ENCODE measurements around the gene IRS1. TPM values are rescaled to one million over a fixed set of nuclear protein-coding genes. Genes with fewer than 3 reads are reported as not detected.

IRS1 gene
- polyA plus RNA-seq, 2 of the 4 experiments (the other 2 are of a cell fraction) = 10.4 to 13.9 TPM

DNA sequence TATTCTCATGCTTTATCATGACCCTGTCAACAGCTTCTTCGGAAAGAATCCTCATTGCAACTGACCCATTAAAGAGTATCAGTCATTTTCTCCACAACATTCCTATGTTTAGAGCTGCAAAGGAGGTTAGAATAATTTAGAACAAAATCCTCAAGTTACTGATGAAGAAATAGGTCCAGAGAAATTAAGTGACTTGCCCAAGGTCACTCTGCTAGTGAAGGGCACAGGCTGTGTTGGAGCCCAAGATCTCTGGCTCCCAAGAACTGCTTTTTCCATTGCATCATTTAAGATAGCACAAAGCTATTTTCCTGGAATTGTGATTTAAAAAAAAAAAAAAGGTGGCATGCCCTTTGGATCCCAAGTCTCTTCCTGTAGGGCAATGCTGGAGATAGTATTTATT lies 9.6 kb downstream of the IRS1 start:
- 95% methylated on average over 1 of the region's 1 CpG for WGBS (ENCODE audit: missing lambda C conversion rate)
- no peak for TF ChIP-seq HDAC2 (IDR thresholded peaks at IDR 0.05)
- peak; percentile 44; the same call in 1 of the 2 replicates for TF ChIP-seq REST (IDR thresholded peaks at IDR 0.05)
- TF ChIP-seq SMC3 (IDR thresholded peaks at IDR 0.05) = no peak
- Histone ChIP-seq H3K4me1 (peaks cover 42% of the 10 kb centered on the region), H3K4me3 (no peak overlapping the region), H3K9me3 (no peaks in the 10 kb centered on the region), H3K4me2 (peak overlapping the region; percentile 96; the same call in 2 of the 3 replicates), H3K27ac (peak overlapping the region in 1 of 2 experiments; percentile 29; a peak in 2 of 6 replicates)
- POLR2A ChIA-PET = interaction anchor here (0.8 to 0.9 kb wide), 2 partner anchors 11 to 312 kb away, joined by 4 read pairs; no protein-coding TSS in a partner anchor
- CTCF ChIA-PET = interaction anchor here (0.6 to 1.2 kb wide), 2 partner anchors 9 to 1239 kb away, joined by 3 read pairs; no protein-coding TSS in a partner anchor
- no peak for ATAC-seq
- FAIRE-seq = no peak
- no peak for DNase-seq (ENCODE audit: low read depth in 1 of 2, low spot score in 1 of 2)

DNA sequence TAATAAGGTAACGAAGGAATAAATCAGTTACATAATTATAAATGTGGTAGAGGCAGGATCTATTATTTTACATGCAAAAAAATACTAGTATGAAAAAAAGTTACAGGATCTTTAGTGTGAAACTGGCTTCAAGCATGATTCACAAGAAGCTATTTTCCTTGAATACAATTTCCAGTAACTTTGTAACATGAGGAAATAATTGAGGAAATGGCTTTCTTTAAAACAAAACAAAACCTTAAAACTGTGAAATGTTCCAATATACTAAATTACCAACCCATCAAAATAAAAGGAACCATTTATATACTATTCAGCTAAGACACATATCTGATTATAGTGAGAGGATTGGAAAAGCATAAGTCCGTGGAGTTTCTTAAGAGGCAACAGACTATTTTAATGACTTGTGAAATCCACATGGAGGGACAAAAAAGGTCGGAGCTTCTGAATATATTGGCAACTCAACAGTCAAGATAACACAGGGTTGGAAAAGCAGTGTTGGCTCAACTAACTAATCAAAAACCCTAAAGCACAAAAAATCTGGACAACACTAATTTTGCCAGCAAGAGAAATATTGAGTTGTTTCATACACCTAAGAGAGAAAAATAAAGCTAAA lies 10.6 kb downstream of the IRS1 start:
- TF ChIP-seq EHMT2 (IDR thresholded peaks at IDR 0.05; ENCODE audit: low read depth) (no peak), RNF2 (IDR thresholded peaks at IDR 0.05; ENCODE audit: borderline replicate concordance, low read depth) (no peak), POLR2AphosphoS2 (conservative IDR thresholded peaks at IDR 0.05; ENCODE audit: low read length) (no peak), FOSB (CRISPR knock-in tag; IDR thresholded peaks at IDR 0.05) (no peak), EHF (CRISPR knock-in tag; IDR thresholded peaks at IDR 0.05) (no peak), CBX8 (IDR thresholded peaks at IDR 0.05) (no peak), CEBPB (IDR thresholded peaks at IDR 0.05) (no peak), NPAS2 (CRISPR knock-in tag; IDR thresholded peaks at IDR 0.05; ENCODE audit: borderline replicate concordance) (no peak), ZSCAN20 (CRISPR knock-in tag; IDR thresholded peaks at IDR 0.05) (no peak), POLR2A (IDR thresholded peaks at IDR 0.05; ENCODE audit: low read length) (no peak), HOXB13 (CRISPR knock-in tag; IDR thresholded peaks at IDR 0.05; ENCODE audit: low read depth) (no peak), EP300 (IDR thresholded peaks at IDR 0.05) (no peak)
- TF ChIP-seq, protein P1, sequence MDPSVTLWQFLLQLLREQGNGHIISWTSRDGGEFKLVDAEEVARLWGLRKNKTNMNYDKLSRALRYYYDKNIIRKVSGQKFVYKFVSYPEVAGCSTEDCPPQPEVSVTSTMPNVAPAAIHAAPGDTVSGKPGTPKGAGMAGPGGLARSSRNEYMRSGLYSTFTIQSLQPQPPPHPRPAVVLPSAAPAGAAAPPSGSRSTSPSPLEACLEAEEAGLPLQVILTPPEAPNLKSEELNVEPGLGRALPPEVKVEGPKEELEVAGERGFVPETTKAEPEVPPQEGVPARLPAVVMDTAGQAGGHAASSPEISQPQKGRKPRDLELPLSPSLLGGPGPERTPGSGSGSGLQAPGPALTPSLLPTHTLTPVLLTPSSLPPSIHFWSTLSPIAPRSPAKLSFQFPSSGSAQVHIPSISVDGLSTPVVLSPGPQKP (IDR thresholded peaks at IDR 0.05; ENCODE audit: low read depth, low read length) = no peak
- TF ChIP-seq, protein P2, sequence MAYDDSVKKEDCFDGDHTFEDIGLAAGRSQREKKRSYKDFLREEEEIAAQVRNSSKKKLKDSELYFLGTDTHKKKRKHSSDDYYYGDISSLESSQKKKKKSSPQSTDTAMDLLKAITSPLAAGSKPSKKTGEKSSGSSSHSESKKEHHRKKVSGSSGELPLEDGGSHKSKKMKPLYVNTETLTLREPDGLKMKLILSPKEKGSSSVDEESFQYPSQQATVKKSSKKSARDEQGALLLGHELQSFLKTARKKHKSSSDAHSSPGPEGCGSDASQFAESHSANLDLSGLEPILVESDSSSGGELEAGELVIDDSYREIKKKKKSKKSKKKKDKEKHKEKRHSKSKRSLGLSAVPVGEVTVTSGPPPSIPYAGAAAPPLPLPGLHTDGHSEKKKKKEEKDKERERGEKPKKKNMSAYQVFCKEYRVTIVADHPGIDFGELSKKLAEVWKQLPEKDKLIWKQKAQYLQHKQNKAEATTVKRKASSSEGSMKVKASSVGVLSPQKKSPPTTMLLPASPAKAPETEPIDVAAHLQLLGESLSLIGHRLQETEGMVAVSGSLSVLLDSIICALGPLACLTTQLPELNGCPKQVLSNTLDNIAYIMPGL (CRISPR knock-in tag; IDR thresholded peaks at IDR 0.05; ENCODE audit: borderline replicate concordance) = no peak
- DNase-seq (ENCODE audit: low read depth in 1 of 2, low spot score in 1 of 2) = no peak
- Histone ChIP-seq H3K4me1 (peaks cover 41% of the 10 kb centered on the region), H3K4me2 (peak overlapping the region; percentile 96; the same call in 2 of the 3 replicates), H3K27ac (no peak overlapping the region; a peak in 1 of 6 replicates), H3K9me3 (no peaks in the 10 kb centered on the region), H3K4me3 (no peak overlapping the region)
- no peak for FAIRE-seq
- WGBS (ENCODE audit: missing lambda C conversion rate) = 87% methylated on average over 3 of the region's 3 CpGs
- no peak for ATAC-seq
- ChIA-PET CTCF (interaction anchor here (0.6 to 3.9 kb wide), 4 partner anchors 10 to 28 kb away, joined by 3 to 16 read pairs (median 5); partner anchors contain the start of gene IRS1), POLR2A (no interaction called here)
